NCI-H510A (cell line): ENCODE results near the gene PAX1.

Experiments
- DNase-seq: peaks from one replicate; lab custom pipeline; 2025; lab: John Stamatoyannopoulos, UW

PAX1 gene

DNA sequence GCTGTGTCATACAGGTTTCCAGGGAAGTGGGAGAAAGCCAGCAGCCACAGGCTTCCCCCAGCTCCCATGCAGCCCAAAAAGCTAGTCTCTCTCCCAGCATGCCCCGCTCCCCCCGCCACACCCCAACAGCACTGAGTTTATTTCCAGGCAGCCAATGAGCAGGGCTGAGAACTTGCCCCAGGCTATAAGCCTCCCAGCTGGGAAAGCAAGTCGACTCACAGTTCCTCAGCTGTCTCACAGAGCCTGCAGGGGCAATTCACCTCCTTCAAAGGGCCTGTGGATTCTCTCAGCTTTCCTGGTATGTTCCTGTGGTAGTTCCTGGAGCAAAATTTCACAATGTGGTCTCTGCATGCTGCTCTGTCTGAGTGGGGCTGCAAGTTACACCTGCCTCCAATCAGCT is 34.2 kb downstream of the PAX1 start:
- DNase-seq, result no peak

- DNase-seq, result no peak
Observed at GRCh38 chr20:21741266-21741665, 35.8 kb downstream of the PAX1 start.

DNA sequence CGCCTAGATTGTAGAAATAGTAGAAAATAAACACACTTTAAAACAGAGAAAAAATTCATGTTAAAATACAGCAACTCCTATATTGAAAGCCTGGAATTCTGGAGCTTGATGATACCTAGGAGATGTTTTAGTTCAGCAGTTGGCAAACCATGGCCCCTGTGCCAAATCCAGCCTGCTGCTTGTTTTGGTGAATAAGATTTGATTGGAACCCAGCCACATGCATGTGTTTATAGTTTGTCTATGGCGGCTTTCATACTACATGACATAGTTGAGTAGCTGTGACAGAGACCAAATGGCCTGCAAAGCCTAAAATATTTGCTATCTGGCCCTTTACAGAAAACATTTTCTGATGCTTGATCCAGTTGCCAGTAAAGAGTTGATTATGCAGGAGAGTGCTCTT is 57.2 kb downstream of the PAX1 start:
- DNase-seq, result no peak

GRCh38 chr20:21767200-21767738 is 61.8 kb downstream of the PAX1 start:
- DNase-seq, result no peak

DNA sequence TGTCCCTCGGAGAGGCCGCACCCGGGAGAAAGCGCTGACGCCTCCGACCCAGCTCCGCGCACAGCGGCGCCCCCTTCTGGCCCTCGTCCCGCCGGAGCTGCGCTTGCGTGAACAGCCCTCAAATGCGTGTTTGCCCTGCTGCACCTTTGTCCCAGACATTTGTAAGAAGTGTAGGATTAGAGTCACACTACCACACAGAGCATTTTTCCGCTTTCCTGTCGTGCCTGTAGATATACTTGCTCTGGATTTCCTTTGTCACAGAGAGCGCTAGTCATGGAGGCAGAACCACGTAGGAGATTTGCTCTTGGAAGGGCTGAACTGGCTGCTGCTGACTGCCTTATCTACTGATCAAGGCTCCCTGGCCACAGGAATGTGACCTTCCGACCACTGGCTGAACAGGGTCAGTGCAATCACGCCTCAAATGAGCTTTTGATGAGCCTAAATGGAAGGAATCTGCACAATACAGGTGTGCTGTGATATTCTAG is 62.3 kb downstream of the PAX1 start:
- no peak for DNase-seq
